Measurements from ENCODE around the gene CHRM5. TPM values are rescaled to one million over a fixed set of nuclear protein-coding genes. Genes with fewer than 3 reads are reported as not detected.

CHRM5 gene
- total RNA-seq, 1 experiment from 2014 or later, result not detected

DNA sequence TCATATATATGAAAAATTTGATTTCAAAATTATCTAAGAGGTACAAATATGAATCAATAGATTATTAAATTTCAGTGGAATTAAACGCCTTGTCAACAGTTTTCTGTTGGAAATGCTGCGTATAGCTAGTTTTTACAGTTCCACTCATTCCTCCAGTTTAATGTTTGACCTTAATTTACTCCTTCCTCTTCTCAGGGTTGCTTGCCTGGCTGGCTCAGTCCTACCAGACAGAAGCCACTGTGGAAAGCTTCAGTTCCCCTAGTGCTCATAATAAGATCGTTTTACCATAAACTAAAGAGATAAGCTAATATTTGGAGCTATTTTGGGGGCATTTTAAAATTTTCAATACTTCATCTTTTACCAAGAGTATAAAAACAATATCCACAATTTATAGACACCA is 110.6 kb downstream of the CHRM5 start:
- POLR2A ChIA-PET, result interaction anchor here (1.6 kb wide), 1 partner anchor 23 kb away, joined by 4 read pairs; the partner anchor contains the start of genes EMC7 and PGBD4
- H3K27me3 Mint-ChIP-seq (ENCODE audit: insufficient read depth, unreplicated experiment), result no peaks in the 10 kb centered on the region
- Histone ChIP-seq H3K4me3 (ENCODE audit: low read depth, low read length) (no peak overlapping the region), H3K27me3 (replicated peaks; ENCODE audit: control insufficient read depth, insufficient read depth, low read length) (no peaks in the 10 kb centered on the region), H3K36me3 (ENCODE audit: control insufficient read depth, insufficient read depth, low read length) (no peaks in the 10 kb centered on the region), H3K4me1 (peaks cover 9% of the 10 kb centered on the region), H3K9me3 (no peaks in the 10 kb centered on the region)
- H3K4me3 Mint-ChIP-seq (ENCODE audit: unreplicated experiment), result no peak overlapping the region
- no peak overlapping the region for H3K27ac Mint-ChIP-seq (ENCODE audit: unreplicated experiment)
- peaks cover 16% of the 10 kb centered on the region for H3K4me1 Mint-ChIP-seq (ENCODE audit: low read depth, unreplicated experiment)
- no peak for DNase-seq
- intact Hi-C loops (cut with micrococcal nuclease; ENCODE audit: unreplicated experiment), result no loop called here
- no TSS peak for BruUV-seq (replicated peaks)
- peaks cover 6% of the 10 kb centered on the region for H3K36me3 Mint-ChIP-seq (ENCODE audit: insufficient read depth, unreplicated experiment)
- CTCF ChIA-PET, result interaction anchor here (1.2 kb wide), 1 partner anchor 131 kb away, joined by 3 read pairs; the partner anchor contains the start of gene KATNBL1
- TF ChIP-seq, protein P1, sequence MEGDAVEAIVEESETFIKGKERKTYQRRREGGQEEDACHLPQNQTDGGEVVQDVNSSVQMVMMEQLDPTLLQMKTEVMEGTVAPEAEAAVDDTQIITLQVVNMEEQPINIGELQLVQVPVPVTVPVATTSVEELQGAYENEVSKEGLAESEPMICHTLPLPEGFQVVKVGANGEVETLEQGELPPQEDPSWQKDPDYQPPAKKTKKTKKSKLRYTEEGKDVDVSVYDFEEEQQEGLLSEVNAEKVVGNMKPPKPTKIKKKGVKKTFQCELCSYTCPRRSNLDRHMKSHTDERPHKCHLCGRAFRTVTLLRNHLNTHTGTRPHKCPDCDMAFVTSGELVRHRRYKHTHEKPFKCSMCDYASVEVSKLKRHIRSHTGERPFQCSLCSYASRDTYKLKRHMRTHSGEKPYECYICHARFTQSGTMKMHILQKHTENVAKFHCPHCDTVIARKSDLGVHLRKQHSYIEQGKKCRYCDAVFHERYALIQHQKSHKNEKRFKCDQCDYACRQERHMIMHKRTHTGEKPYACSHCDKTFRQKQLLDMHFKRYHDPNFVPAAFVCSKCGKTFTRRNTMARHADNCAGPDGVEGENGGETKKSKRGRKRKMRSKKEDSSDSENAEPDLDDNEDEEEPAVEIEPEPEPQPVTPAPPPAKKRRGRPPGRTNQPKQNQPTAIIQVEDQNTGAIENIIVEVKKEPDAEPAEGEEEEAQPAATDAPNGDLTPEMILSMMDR (IDR thresholded peaks at IDR 0.05; ENCODE audit: insufficient read depth in 1 of 2, low read depth in 1 of 2, low read length in 1 of 2, severe bottlenecking in 1 of 2, unreplicated experiment in 1 of 2), result no peak
- H3K9me3 Mint-ChIP-seq (ENCODE audit: unreplicated experiment), result no peaks in the 10 kb centered on the region

DNA sequence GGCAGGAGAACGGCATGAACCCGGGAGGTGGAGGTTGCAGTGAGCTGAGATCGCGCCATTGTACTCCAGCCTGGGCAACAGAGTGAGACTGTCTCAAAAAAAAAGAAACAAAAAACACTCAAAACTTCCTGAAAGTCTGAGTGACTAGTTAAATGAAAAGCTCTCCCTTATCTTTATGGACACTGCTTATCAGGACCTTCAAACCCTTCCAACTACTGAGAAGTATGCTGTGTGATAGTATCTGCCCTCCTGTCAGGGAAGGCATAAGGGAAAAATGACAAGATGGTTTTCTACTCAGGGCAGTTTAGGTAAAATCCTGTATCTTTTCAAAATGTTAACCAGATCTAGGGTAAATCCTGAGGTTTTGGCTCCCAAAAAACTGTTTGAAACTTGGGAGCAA is 111.6 kb downstream of the CHRM5 start:
- H3K36me3 ChIP-seq (ENCODE audit: control insufficient read depth, insufficient read depth, low read length), result no peaks in the 10 kb centered on the region
- peak overlapping the region; percentile 50 for H3K4me3 Mint-ChIP-seq (ENCODE audit: unreplicated experiment)
- TF ChIP-seq, protein P1 (IDR thresholded peaks at IDR 0.05; ENCODE audit: insufficient read depth in 1 of 2, low read depth in 1 of 2, low read length in 1 of 2, severe bottlenecking in 1 of 2, unreplicated experiment in 1 of 2), result no peak
- H3K4me1 Mint-ChIP-seq (ENCODE audit: low read depth, unreplicated experiment), result peaks cover 16% of the 10 kb centered on the region
- CTCF ChIA-PET, result interaction anchor here (0.6 to 1.2 kb wide), 4 partner anchors 10 to 190 kb away, joined by 3 to 5 read pairs (median 4); partner anchors contain the start of gene KATNBL1
- intact Hi-C loops (cut with micrococcal nuclease; ENCODE audit: unreplicated experiment), result no loop called here
- peaks cover 6% of the 10 kb centered on the region for H3K36me3 Mint-ChIP-seq (ENCODE audit: insufficient read depth, unreplicated experiment)
- no peaks in the 10 kb centered on the region for H3K9me3 ChIP-seq
- BruUV-seq (replicated peaks), result no TSS peak
- H3K4me3 ChIP-seq (ENCODE audit: low read depth, low read length), result no peak overlapping the region
- H3K4me1 ChIP-seq, result peaks cover 9% of the 10 kb centered on the region
- no peaks in the 10 kb centered on the region for H3K27me3 Mint-ChIP-seq (ENCODE audit: insufficient read depth, unreplicated experiment)
- peak overlapping the region; percentile 50 for H3K27ac Mint-ChIP-seq (ENCODE audit: unreplicated experiment)
- H3K27me3 ChIP-seq (replicated peaks; ENCODE audit: control insufficient read depth, insufficient read depth, low read length), result no peaks in the 10 kb centered on the region
- POLR2A ChIA-PET, result interaction anchor here (0.5 to 1.6 kb wide), 2 partner anchors 22 to 239 kb away, joined by 4 read pairs; partner anchors contain the start of genes EMC7 and PGBD4
- DNase-seq, result peak in 1 of 2 experiments; percentile 36
- no peaks in the 10 kb centered on the region for H3K9me3 Mint-ChIP-seq (ENCODE audit: unreplicated experiment)

DNA sequence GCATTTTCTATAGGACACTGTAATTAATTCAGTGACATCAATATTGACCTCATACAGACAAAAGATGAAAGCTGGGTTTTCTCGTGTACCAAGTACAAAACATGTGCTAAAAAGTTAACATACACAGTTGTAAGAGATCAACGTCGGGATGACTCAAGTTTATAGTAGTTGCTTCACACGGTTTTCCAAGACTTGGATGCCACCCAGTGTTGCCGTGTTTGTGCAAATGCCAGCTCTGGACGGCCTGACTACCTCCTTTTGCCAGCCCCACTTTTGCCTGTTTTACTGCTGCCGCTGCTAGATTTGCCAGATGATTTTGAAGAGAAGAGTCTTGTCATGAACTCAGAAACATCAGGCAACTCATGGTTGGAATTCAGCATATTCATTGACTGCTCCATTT is 115.8 kb downstream of the CHRM5 start:
- CTCF ChIA-PET, result no interaction called here
- no peaks in the 10 kb centered on the region for H3K4me1 Mint-ChIP-seq (ENCODE audit: low read depth, unreplicated experiment)
- no peaks in the 10 kb centered on the region for H3K27me3 Mint-ChIP-seq (ENCODE audit: insufficient read depth, unreplicated experiment)
- Histone ChIP-seq H3K4me1 (peaks cover 9% of the 10 kb centered on the region), H3K27me3 (replicated peaks; ENCODE audit: control insufficient read depth, insufficient read depth, low read length) (no peaks in the 10 kb centered on the region), H3K9me3 (no peaks in the 10 kb centered on the region), H3K36me3 (ENCODE audit: control insufficient read depth, insufficient read depth, low read length) (no peaks in the 10 kb centered on the region), H3K4me3 (ENCODE audit: low read depth, low read length) (no peak overlapping the region)
- no peak overlapping the region for H3K4me3 Mint-ChIP-seq (ENCODE audit: unreplicated experiment)
- peaks cover 17% of the 10 kb centered on the region for H3K36me3 Mint-ChIP-seq (ENCODE audit: insufficient read depth, unreplicated experiment)
- H3K9me3 Mint-ChIP-seq (ENCODE audit: unreplicated experiment), result no peaks in the 10 kb centered on the region
- no peak overlapping the region for H3K27ac Mint-ChIP-seq (ENCODE audit: unreplicated experiment)
- BruUV-seq (replicated peaks), result TSS peak; percentile 65
- POLR2A ChIA-PET, result no interaction called here
- DNase-seq, result no peak
- intact Hi-C loops (cut with micrococcal nuclease; ENCODE audit: unreplicated experiment), result no loop called here
- TF ChIP-seq, protein P1 (IDR thresholded peaks at IDR 0.05; ENCODE audit: insufficient read depth in 1 of 2, low read depth in 1 of 2, low read length in 1 of 2, severe bottlenecking in 1 of 2, unreplicated experiment in 1 of 2), result no peak
